ENCODE results near the gene NOS1AP.
"Not testable (repeated sequence)": the region's sequence is repeated elsewhere in the genome, so short reads cannot be mapped to it uniquely, and the experiment has no call there.

NOS1AP gene

GRCh38 chr1:162197615-162198421, 128.3 kb downstream of the NOS1AP start:
- no peak for DNase-seq

GRCh38 chr1:162200096-162200847, 130.8 kb downstream of the NOS1AP start:
- no peak for DNase-seq

- not testable (repeated sequence) for DNase-seq
These were observed 131.6 kb downstream of the NOS1AP start for GRCh38 chr1:162201062-162201461.

- no peak for DNase-seq
These were observed 134.8 kb downstream of the NOS1AP start for GRCh38 chr1:162204129-162204822.

- DNase-seq = no peak
These were observed 135.3 kb downstream of the NOS1AP start for GRCh38 chr1:162204823-162205155.

- no peak for DNase-seq
These were observed 136.8 kb downstream of the NOS1AP start for GRCh38 chr1:162206300-162206699.

- DNase-seq = no peak
These were observed 137.5 kb downstream of the NOS1AP start for GRCh38 chr1:162206749-162207635.

- DNase-seq = no peak
These were observed 138.4 kb downstream of the NOS1AP start for GRCh38 chr1:162207862-162208261.

GRCh38 chr1:162210196-162210595, 140.7 kb downstream of the NOS1AP start:
- DNase-seq = no peak

- DNase-seq = no peak
These were observed 143.2 kb downstream of the NOS1AP start for GRCh38 chr1:162212713-162213112.

GRCh38 chr1:162213281-162213912, 143.9 kb downstream of the NOS1AP start:
- no peak for DNase-seq

- DNase-seq = no peak
These were observed 144.7 kb downstream of the NOS1AP start for GRCh38 chr1:162214202-162214601.

GRCh38 chr1:162215902-162216301, 146.4 kb downstream of the NOS1AP start:
- no peak for DNase-seq

- no peak for DNase-seq
These were observed 147.1 kb downstream of the NOS1AP start for GRCh38 chr1:162216604-162217003.

GRCh38 chr1:162217706-162218105, 148.2 kb downstream of the NOS1AP start:
- DNase-seq = no peak

- no peak for DNase-seq
These were observed 149.1 kb downstream of the NOS1AP start for GRCh38 chr1:162218546-162218945.

GRCh38 chr1:162218975-162219374, 149.5 kb downstream of the NOS1AP start:
- no peak for DNase-seq

- DNase-seq = no peak
These were observed 150.0 kb downstream of the NOS1AP start for GRCh38 chr1:162219461-162219860.

GRCh38 chr1:162220009-162220539, 150.6 kb downstream of the NOS1AP start:
- DNase-seq = no peak

- DNase-seq = no peak
These were observed 152.5 kb downstream of the NOS1AP start for GRCh38 chr1:162222014-162222413.

- no peak for DNase-seq
These were observed 153.2 kb downstream of the NOS1AP start for GRCh38 chr1:162222730-162223129.

- DNase-seq = no peak
These were observed 154.0 kb downstream of the NOS1AP start for GRCh38 chr1:162223488-162223887.

All from HCEC 1CT (cell line).